DOHH2 (cell line): ENCODE data around the gene RABGEF1.

Experiments used
- CTCF ChIP-seq: fragments of 200-600 bp; sonication (generic); IDR thresholded peaks from one replicate; pipeline ENCODE4 v1.5.1; 2014; ENCODE audit warnings: antibody characterized with exemption, mild to moderate bottlenecking, low read depth, low read length; ENCODE audit not compliant: poor library complexity, severe bottlenecking
- EZH2phosphoT487 ChIP-seq: fragments of 200-600 bp; sonication (generic); IDR thresholded peaks from 2 replicates; pipeline ENCODE4 v1.6.1; 2017; ENCODE audit warnings: borderline replicate concordance, mild to moderate bottlenecking, antibody characterized with exemption, low read length, moderate library complexity, mixed read lengths

- TF ChIP-seq CTCF = no peak
- no peak for TF ChIP-seq EZH2phosphoT487
Measured at GRCh38 chr7:66747881-66748511, 7.5 kb downstream of the RABGEF1 start.
